ENCODE results near the gene FAM20C. TPM values are rescaled to one million over a fixed set of nuclear protein-coding genes. Genes with fewer than 3 reads are reported as not detected.

Gene FAM20C
- total RNA-seq, 1 experiment from 2014 or later: 6.1 TPM

GRCh38 chr7:212754-213153, 20.4 kb downstream of the FAM20C start:
- no peaks in the 10 kb centered on the region for H3K27me3 ChIP-seq
- H3K4me1 ChIP-seq: no peaks in the 10 kb centered on the region
- DNase-seq: no peak
- H3K27ac ChIP-seq: no peak overlapping the region
- H3K9me3 ChIP-seq (replicated peaks): no peaks in the 10 kb centered on the region
- no peak overlapping the region for H3K4me3 ChIP-seq
- H3K36me3 ChIP-seq: no peaks in the 10 kb centered on the region

- no peaks in the 10 kb centered on the region for H3K4me1 ChIP-seq
- H3K27ac ChIP-seq: no peak overlapping the region
- no peaks in the 10 kb centered on the region for H3K27me3 ChIP-seq
- H3K36me3 ChIP-seq: no peaks in the 10 kb centered on the region
- H3K4me3 ChIP-seq: no peak overlapping the region
- DNase-seq: no peak
- no peaks in the 10 kb centered on the region for H3K9me3 ChIP-seq (replicated peaks)
These were observed 21.1 kb downstream of the FAM20C start for GRCh38 chr7:213324-213993.

GRCh38 chr7:214410-215212, 22.2 kb downstream of the FAM20C start:
- DNase-seq: no peak
- no peaks in the 10 kb centered on the region for H3K9me3 ChIP-seq (replicated peaks)
- H3K27ac ChIP-seq: no peak overlapping the region
- no peaks in the 10 kb centered on the region for H3K4me1 ChIP-seq
- no peaks in the 10 kb centered on the region for H3K27me3 ChIP-seq
- no peak overlapping the region for H3K4me3 ChIP-seq
- no peaks in the 10 kb centered on the region for H3K36me3 ChIP-seq

- no peak overlapping the region for H3K27ac ChIP-seq
- no peaks in the 10 kb centered on the region for H3K9me3 ChIP-seq (replicated peaks)
- peak; percentile 38 to 59 for DNase-seq
- H3K27me3 ChIP-seq: no peaks in the 10 kb centered on the region
- H3K4me1 ChIP-seq: no peaks in the 10 kb centered on the region
- no peak overlapping the region for H3K4me3 ChIP-seq
- H3K36me3 ChIP-seq: no peaks in the 10 kb centered on the region
These were observed 24.3 kb downstream of the FAM20C start for GRCh38 chr7:216360-217300.

- DNase-seq: no peak
- Histone ChIP-seq H3K4me1 (no peaks in the 10 kb centered on the region), H3K36me3 (no peaks in the 10 kb centered on the region)
These were observed 25.4 kb downstream of the FAM20C start for GRCh38 chr7:217781-218180.

GRCh38 chr7:218316-218715, 25.9 kb downstream of the FAM20C start:
- H3K9me3 ChIP-seq (replicated peaks): no peaks in the 10 kb centered on the region
- no peaks in the 10 kb centered on the region for H3K4me1 ChIP-seq
- H3K27ac ChIP-seq: no peak overlapping the region
- no peak for DNase-seq
- no peak overlapping the region for H3K4me3 ChIP-seq
- no peaks in the 10 kb centered on the region for H3K36me3 ChIP-seq
- H3K27me3 ChIP-seq: no peaks in the 10 kb centered on the region

More at GRCh38 chr7:217781-218180, 25.4 kb downstream of the FAM20C start:
- no peak overlapping the region for H3K4me3 ChIP-seq
- no peaks in the 10 kb centered on the region for H3K9me3 ChIP-seq (replicated peaks)
- H3K27ac ChIP-seq: no peak overlapping the region
- no peaks in the 10 kb centered on the region for H3K27me3 ChIP-seq

GRCh38 chr7:218896-219580, 26.7 kb downstream of the FAM20C start:
- no peak for DNase-seq
- Histone ChIP-seq H3K9me3 (replicated peaks) (no peaks in the 10 kb centered on the region), H3K27me3 (no peaks in the 10 kb centered on the region), H3K36me3 (no peaks in the 10 kb centered on the region), H3K4me3 (no peak overlapping the region), H3K4me1 (no peaks in the 10 kb centered on the region), H3K27ac (no peak overlapping the region)

- H3K4me3 ChIP-seq: no peak overlapping the region
- no peaks in the 10 kb centered on the region for H3K27me3 ChIP-seq
- H3K36me3 ChIP-seq: no peaks in the 10 kb centered on the region
These were observed 27.3 kb downstream of the FAM20C start for GRCh38 chr7:219581-220150.

GRCh38 chr7:220151-220841, 27.9 kb downstream of the FAM20C start:
- no peak for DNase-seq
- no peaks in the 10 kb centered on the region for H3K36me3 ChIP-seq
- no peak overlapping the region for H3K27ac ChIP-seq

More at GRCh38 chr7:219581-220150, 27.3 kb downstream of the FAM20C start:
- DNase-seq: no peak
- Histone ChIP-seq H3K4me1 (no peaks in the 10 kb centered on the region), H3K27ac (no peak overlapping the region), H3K9me3 (replicated peaks) (no peaks in the 10 kb centered on the region)

GRCh38 chr7:221978-222715, 29.8 kb downstream of the FAM20C start:
- Histone ChIP-seq H3K27me3 (no peaks in the 10 kb centered on the region), H3K4me1 (no peaks in the 10 kb centered on the region), H3K27ac (no peak overlapping the region), H3K4me3 (no peak overlapping the region), H3K9me3 (replicated peaks) (no peaks in the 10 kb centered on the region), H3K36me3 (no peaks in the 10 kb centered on the region)
- DNase-seq: no peak

More at GRCh38 chr7:220151-220841, 27.9 kb downstream of the FAM20C start:
- Histone ChIP-seq H3K4me3 (no peak overlapping the region), H3K9me3 (replicated peaks) (no peaks in the 10 kb centered on the region), H3K27me3 (no peaks in the 10 kb centered on the region), H3K4me1 (no peaks in the 10 kb centered on the region)

- no peaks in the 10 kb centered on the region for H3K27me3 ChIP-seq
- no peaks in the 10 kb centered on the region for H3K4me1 ChIP-seq
- H3K4me3 ChIP-seq: no peak overlapping the region
- H3K9me3 ChIP-seq (replicated peaks): no peaks in the 10 kb centered on the region
- no peaks in the 10 kb centered on the region for H3K36me3 ChIP-seq
- H3K27ac ChIP-seq: no peak overlapping the region
- no peak for DNase-seq
These were observed 30.3 kb downstream of the FAM20C start for GRCh38 chr7:222716-223041.

GRCh38 chr7:223118-223800, 30.9 kb downstream of the FAM20C start:
- no peak for DNase-seq
- H3K27ac ChIP-seq: no peak overlapping the region
- H3K9me3 ChIP-seq (replicated peaks): no peaks in the 10 kb centered on the region
- H3K4me3 ChIP-seq: no peak overlapping the region
- no peaks in the 10 kb centered on the region for H3K4me1 ChIP-seq
- H3K36me3 ChIP-seq: no peaks in the 10 kb centered on the region
- no peaks in the 10 kb centered on the region for H3K27me3 ChIP-seq

GRCh38 chr7:223861-224260, 31.5 kb downstream of the FAM20C start:
- no peak for DNase-seq
- Histone ChIP-seq H3K27ac (no peak overlapping the region), H3K36me3 (no peaks in the 10 kb centered on the region), H3K4me1 (no peaks in the 10 kb centered on the region), H3K4me3 (no peak overlapping the region), H3K27me3 (no peaks in the 10 kb centered on the region), H3K9me3 (replicated peaks) (no peaks in the 10 kb centered on the region)
